Thyroid gland (tissue), 4 donors: ENCODE data around the gene NRG3.

ENCODE experiments used
- CTCF ChIP-seq, 6 experiments: fragments of 200-600 bp in 3 of 6; fragments of 450-650 bp in 3 of 6; sonication (generic) in 3 of 6; IDR thresholded peaks; one replicate each; pipeline ENCODE4 v1.5.1; 2016 to 2019; ENCODE audit warnings: antibody characterized with exemption in 6 of 6, mild to moderate bottlenecking in 2 of 6, inconsistent platforms in 1 of 6, moderate library complexity in 1 of 6
- POLR2A ChIP-seq, 2 donors: fragments of 450-650 bp; IDR thresholded peaks; one replicate each; pipeline ENCODE4 v1.6.1; 2017; ENCODE audit warnings: antibody characterized with exemption in 2 of 2, mild to moderate bottlenecking in 2 of 2, moderate library complexity in 1 of 2

DNA sequence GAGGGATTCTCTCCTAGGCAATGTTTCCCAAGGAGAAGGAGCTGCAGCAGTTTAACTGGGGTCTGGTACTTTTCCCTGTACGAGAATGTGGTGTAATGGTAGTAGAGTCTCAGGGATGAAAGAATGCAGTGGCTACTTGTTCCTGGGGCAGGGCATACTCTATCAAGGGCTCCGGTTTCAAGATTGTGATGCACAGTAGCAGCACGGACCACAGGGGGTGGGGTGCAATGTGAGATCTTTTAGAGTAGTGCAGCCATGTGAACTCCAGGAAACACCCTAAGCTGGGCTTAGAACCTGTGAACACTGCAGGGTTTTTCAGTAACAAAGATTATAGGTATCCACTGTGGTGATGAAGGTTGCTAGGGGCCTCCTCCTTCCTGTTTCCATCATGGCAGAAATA is 903.9 kb downstream of the NRG3 start:
- TF ChIP-seq CTCF (IDR thresholded peaks at IDR 0.05) (no peak), POLR2A (IDR thresholded peaks at IDR 0.05) (no peak)
